Uterus (tissue), 2 donors: ENCODE data around the gene CPT1C.

Source experiments
- POLR2A ChIP-seq, 2 donors: fragments of 450-650 bp; IDR thresholded peaks; one replicate each; pipeline ENCODE4 v1.6.1; 2016; ENCODE audit warnings: antibody characterized with exemption in 2 of 2, mild to moderate bottlenecking in 1 of 2, moderate library complexity in 1 of 2
- TF ChIP-seq, protein P1 (sequence below), 4 experiments: fragments of 200-600 bp in 2 of 4; fragments of 450-650 bp in 2 of 4; sonication (generic) in 2 of 4; IDR thresholded peaks; one replicate each; pipeline ENCODE4 v1.5.1; 2016 to 2019; ENCODE audit warnings: antibody characterized with exemption in 4 of 4, mild to moderate bottlenecking in 2 of 4, moderate library complexity in 1 of 4

- TF ChIP-seq, protein P1, sequence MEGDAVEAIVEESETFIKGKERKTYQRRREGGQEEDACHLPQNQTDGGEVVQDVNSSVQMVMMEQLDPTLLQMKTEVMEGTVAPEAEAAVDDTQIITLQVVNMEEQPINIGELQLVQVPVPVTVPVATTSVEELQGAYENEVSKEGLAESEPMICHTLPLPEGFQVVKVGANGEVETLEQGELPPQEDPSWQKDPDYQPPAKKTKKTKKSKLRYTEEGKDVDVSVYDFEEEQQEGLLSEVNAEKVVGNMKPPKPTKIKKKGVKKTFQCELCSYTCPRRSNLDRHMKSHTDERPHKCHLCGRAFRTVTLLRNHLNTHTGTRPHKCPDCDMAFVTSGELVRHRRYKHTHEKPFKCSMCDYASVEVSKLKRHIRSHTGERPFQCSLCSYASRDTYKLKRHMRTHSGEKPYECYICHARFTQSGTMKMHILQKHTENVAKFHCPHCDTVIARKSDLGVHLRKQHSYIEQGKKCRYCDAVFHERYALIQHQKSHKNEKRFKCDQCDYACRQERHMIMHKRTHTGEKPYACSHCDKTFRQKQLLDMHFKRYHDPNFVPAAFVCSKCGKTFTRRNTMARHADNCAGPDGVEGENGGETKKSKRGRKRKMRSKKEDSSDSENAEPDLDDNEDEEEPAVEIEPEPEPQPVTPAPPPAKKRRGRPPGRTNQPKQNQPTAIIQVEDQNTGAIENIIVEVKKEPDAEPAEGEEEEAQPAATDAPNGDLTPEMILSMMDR (IDR thresholded peaks at IDR 0.05) = peak in 2 of 4 experiments; percentile 22 to 24
- TF ChIP-seq POLR2A (IDR thresholded peaks at IDR 0.05) = peak; percentile 99
Observed at GRCh38 chr19:49641688-49642491, 49.0 kb upstream of the CPT1C start, which contains the start of gene SCAF1.
